Kidney (tissue), 14 donors: Measurements from ENCODE around the gene ADAMTS14. TPM values are rescaled to one million over a fixed set of nuclear protein-coding genes. Genes with fewer than 3 reads are reported as not detected.

Source experiments
- DNase-seq, 5 donors: peaks; one replicate each; pipeline ENCODE4 v3.0.0-alpha.2; 2013 to 2020
- FAIRE-seq: peaks from 2 replicates; lab custom pipeline; 2012; peaks lifted over from hg19 to GRCh38; lab: Jason Lieb, UNC
- H3K27ac ChIP-seq, 2 donors: one replicate each; pipeline ENCODE4 v1.7.0; 2013; ENCODE audit warnings: low read depth in 2 of 2, low read length in 2 of 2, inconsistent platforms in 1 of 2
- H3K27me3 ChIP-seq: one replicate; pipeline ENCODE4 v1.7.1; 2013; ENCODE audit warnings: low read length, inconsistent platforms; ENCODE audit not compliant: control insufficient read depth, insufficient read depth
- H3K36me3 ChIP-seq, 3 donors: one replicate each; pipeline versions ENCODE4 v1.7.0 to v1.7.1; 2013; ENCODE audit warnings: low read length in 3 of 3, control low read depth in 1 of 3, inconsistent platforms in 1 of 3; ENCODE audit not compliant: insufficient read depth in 3 of 3, control insufficient read depth in 2 of 3
- H3K4me1 ChIP-seq, 3 donors: one replicate each; pipeline versions ENCODE4 v1.7.0 to v1.7.1; 2013; ENCODE audit warnings: low read length in 3 of 3, inconsistent platforms in 1 of 3, low read depth in 1 of 3; ENCODE audit not compliant: control insufficient read depth in 2 of 3, insufficient read depth in 2 of 3
- H3K4me3 ChIP-seq, 3 donors: one replicate each; pipeline versions ENCODE4 v1.7.0 to v1.8.1; 2013; ENCODE audit warnings: low read length in 3 of 3, control low read depth in 1 of 3, inconsistent platforms in 1 of 3
- H3K9ac ChIP-seq, 3 donors: one replicate each; pipeline versions ENCODE4 v1.7.0 to v1.7.1; 2013; ENCODE audit warnings: low read length in 3 of 3, control low read depth in 1 of 3, inconsistent platforms in 1 of 3
- H3K9me3 ChIP-seq, 3 donors: one replicate each; pipeline versions ENCODE4 v1.7.0 to v1.7.1; 2013; ENCODE audit warnings: low read length in 3 of 3, control low read depth in 1 of 3, inconsistent platforms in 1 of 3; ENCODE audit not compliant: control insufficient read depth in 2 of 3, insufficient read depth in 1 of 3
- CTCF ChIP-seq: IDR thresholded peaks from 3 replicates; pipeline ENCODE4 v1.5.1; 2012; ENCODE audit warnings: mild to moderate bottlenecking, moderate library complexity, borderline replicate concordance; ENCODE audit not compliant: insufficient read depth; ENCODE audit errors: extremely low read depth
- intact Hi-C: fragments of 100-400 bp; cut with DNase I; formaldehyde crosslinking; loops from one replicate; pipeline ENCODE4 v1.11.1; 2022
- polyA plus RNA-seq: library from polyadenylated mRNA; stranded (reverse); fragments of 350-450 nt; fragmentation: Illumina TruSeq; extraction: RNeasy Lipid Tissue Mini Kit (QIAGEN cat#74804); gene quantifications from one replicate; pipeline ENCODE4 v1.2.3, GENCODE V29; 2014; ENCODE audit warnings: low read depth, low replicate concordance; ENCODE audit not compliant: insufficient read depth
- total RNA-seq: library from RNA; stranded (reverse); fragmentation: NEBNext Ultra II Directional; extraction: Animal tissue kit (Norgen Biotek cat#: 25700); gene quantifications from one replicate; pipeline ENCODE4 v1.2.1, GENCODE V29; 2021
- donor health status: control.
- donor health status: control.
- donor health status: control.
- donor health status: control.
- donor health status: control.
- donor health status: DM: yes; HTN: yes; CAD: no.
- donor health status: Normal renal cell carcinoma (clear cell type).

ADAMTS14 gene
- total and polyA plus RNA-seq, 2 donors from 2014 or later, result 0.47 TPM; not detected in 1

DNA sequence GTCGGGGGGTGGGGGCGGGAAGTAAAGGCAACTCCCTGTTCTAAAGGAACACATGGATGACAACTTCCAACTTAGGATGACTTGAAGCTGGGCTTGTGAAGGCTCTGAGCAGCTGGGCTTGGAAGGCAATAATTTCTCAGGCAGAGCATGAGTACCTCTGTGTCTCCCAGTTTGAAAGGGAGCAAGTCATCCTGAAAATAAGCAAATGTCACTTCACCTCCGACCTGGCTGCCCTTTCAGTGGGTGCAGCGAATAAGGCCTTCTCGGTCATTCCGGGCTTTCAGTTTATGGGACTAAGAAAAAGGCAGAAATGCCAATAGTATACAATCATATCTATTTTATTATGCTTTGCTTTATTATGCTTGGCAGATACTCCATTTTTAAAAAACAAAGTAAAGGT lies 15.3 kb upstream of the ADAMTS14 start:
- FAIRE-seq (no peak), DNase-seq (no peak)
- H3K4me1 ChIP-seq, result no peaks in the 10 kb centered on the region
- no peak overlapping the region for H3K4me3 ChIP-seq
- no peaks in the 10 kb centered on the region for H3K27me3 ChIP-seq
- intact Hi-C loops, result no loop called here
- H3K9ac ChIP-seq, result no peak overlapping the region
- H3K9me3 ChIP-seq, result peaks cover 0 to 9% (median 5%) of the 10 kb centered on the region in 3 donors
- H3K27ac ChIP-seq, result no peak overlapping the region
- no peaks in the 10 kb centered on the region for H3K36me3 ChIP-seq
- TF ChIP-seq CTCF, result no peak

GRCh38 chr10:70658582-70659136 lies 13.6 kb upstream of the ADAMTS14 start:
- no peaks in the 10 kb centered on the region for H3K27me3 ChIP-seq
- no peaks in the 10 kb centered on the region for H3K36me3 ChIP-seq
- no peak for DNase-seq
- FAIRE-seq, result no peak
- H3K9ac ChIP-seq, result no peak overlapping the region
- no peak overlapping the region for H3K4me3 ChIP-seq
- intact Hi-C loops, result no loop called here
- H3K9me3 ChIP-seq, result peaks cover 0 to 9% (median 5%) of the 10 kb centered on the region in 3 donors
- H3K27ac ChIP-seq, result no peak overlapping the region
- H3K4me1 ChIP-seq, result no peaks in the 10 kb centered on the region
- no peak for TF ChIP-seq CTCF

- intact Hi-C loops, result no loop called here
- peaks cover 0 to 9% (median 5%) of the 10 kb centered on the region in 3 donors for H3K9me3 ChIP-seq
- FAIRE-seq (no peak), DNase-seq (no peak)
- H3K4me3 ChIP-seq, result no peak overlapping the region
- no peak overlapping the region for H3K27ac ChIP-seq
- H3K27me3 ChIP-seq, result no peaks in the 10 kb centered on the region
- TF ChIP-seq CTCF, result no peak
- H3K9ac ChIP-seq, result no peak overlapping the region
- no peaks in the 10 kb centered on the region for H3K4me1 ChIP-seq
- H3K36me3 ChIP-seq, result no peaks in the 10 kb centered on the region
These were observed 13.0 kb upstream of the ADAMTS14 start for GRCh38 chr10:70659306-70659705.

DNA sequence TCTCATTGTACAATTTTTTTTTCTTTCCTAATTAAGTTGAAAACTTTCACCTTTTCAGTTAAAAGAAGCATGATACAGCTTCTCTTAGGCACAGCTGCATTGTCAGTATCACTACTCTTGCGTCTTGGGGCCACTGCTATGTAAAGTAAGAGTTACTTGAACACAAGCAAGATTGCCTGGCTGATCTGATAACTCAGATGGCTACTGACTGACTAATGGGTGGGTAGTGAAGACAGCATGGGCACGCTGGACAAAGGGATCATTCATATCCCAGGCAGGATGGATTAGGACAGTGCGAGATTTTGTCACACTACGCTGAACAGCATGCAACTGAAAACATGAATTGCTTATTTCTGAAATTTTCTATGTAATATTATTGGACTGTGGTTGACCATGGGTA lies 11.6 kb upstream of the ADAMTS14 start:
- H3K36me3 ChIP-seq, result no peaks in the 10 kb centered on the region
- H3K4me1 ChIP-seq, result no peaks in the 10 kb centered on the region
- FAIRE-seq (no peak), DNase-seq (peak in 1 of 5 donors; percentile 14)
- intact Hi-C loops, result no loop called here
- TF ChIP-seq CTCF, result no peak
- no peak overlapping the region for H3K4me3 ChIP-seq
- H3K27me3 ChIP-seq, result no peaks in the 10 kb centered on the region
- H3K9ac ChIP-seq, result no peak overlapping the region
- H3K27ac ChIP-seq, result no peak overlapping the region
- H3K9me3 ChIP-seq, result peaks cover 0 to 9% (median 5%) of the 10 kb centered on the region in 3 donors
